Central memory CD8-positive, alpha-beta T cell (primary cell): ENCODE results near the gene LRRC45.

ENCODE experiments used
- ATAC-seq: fragments of 150-1000 bp; cut with Tn5 transposase; replicated peaks from 2 replicates; pipeline ENCODE4 v1.10.0; 2022; ENCODE audit warnings: mild to moderate bottlenecking, moderate FRiP score, moderate number of reproducible peaks; ENCODE audit not compliant: poor library complexity, severe bottlenecking; ENCODE audit errors: extremely low read depth
- DNase-seq, 2 donors: peaks; one replicate each; pipeline ENCODE4 v3.0.0; 2021; ENCODE audit warnings: low spot score in 2 of 2
- H3K27ac Mint-ChIP-seq: one replicate; pipeline ENCODE4 v1.8.0; 2022; ENCODE audit warnings: low read depth, mild to moderate bottlenecking, moderate library complexity, mixed read lengths
- H3K27me3 Mint-ChIP-seq: one replicate; pipeline ENCODE4 v1.8.0; 2022; ENCODE audit warnings: mixed read lengths
- H3K36me3 Mint-ChIP-seq: one replicate; pipeline ENCODE4 v1.8.0; 2022; ENCODE audit warnings: mild to moderate bottlenecking, moderate library complexity, mixed read lengths; ENCODE audit not compliant: insufficient read depth
- H3K4me1 Mint-ChIP-seq: one replicate; pipeline ENCODE4 v1.8.0; 2022; ENCODE audit warnings: mixed read lengths
- H3K4me3 Mint-ChIP-seq: one replicate; pipeline ENCODE4 v1.8.0; 2022; ENCODE audit warnings: mild to moderate bottlenecking, moderate library complexity, mixed read lengths
- H3K9me3 Mint-ChIP-seq: one replicate; pipeline ENCODE4 v1.8.0; 2022; ENCODE audit warnings: mixed read lengths

LRRC45 gene

DNA sequence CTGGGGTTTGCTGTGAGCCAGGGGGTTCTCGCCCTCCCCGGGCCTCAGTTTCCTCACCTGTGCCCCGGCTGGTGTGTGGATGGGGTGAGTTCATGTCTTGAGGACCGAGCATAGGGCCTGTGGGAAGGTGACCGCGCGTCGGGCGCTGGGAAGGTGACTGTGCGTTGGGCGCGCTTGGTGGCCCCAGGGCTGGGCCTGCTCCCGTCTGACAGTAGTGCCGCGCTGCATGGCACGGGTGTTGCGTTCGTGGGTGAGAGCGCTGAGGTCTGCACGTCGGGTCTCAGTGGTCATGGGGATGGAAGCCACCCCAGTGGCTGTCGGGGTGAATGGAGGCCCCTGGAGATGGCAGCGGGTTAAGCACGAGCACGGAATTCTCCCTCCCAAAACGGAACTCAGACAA is 36.5 kb upstream of the LRRC45 start:
- ATAC-seq (no peak), DNase-seq (no peak)
- Mint-ChIP-seq H3K4me1 (peaks cover 25% of the 10 kb centered on the region), H3K36me3 (peaks cover 11% of the 10 kb centered on the region), H3K9me3 (no peaks in the 10 kb centered on the region), H3K4me3 (no peak overlapping the region), H3K27ac (peak overlapping the region; percentile 22), H3K27me3 (no peaks in the 10 kb centered on the region)

DNA sequence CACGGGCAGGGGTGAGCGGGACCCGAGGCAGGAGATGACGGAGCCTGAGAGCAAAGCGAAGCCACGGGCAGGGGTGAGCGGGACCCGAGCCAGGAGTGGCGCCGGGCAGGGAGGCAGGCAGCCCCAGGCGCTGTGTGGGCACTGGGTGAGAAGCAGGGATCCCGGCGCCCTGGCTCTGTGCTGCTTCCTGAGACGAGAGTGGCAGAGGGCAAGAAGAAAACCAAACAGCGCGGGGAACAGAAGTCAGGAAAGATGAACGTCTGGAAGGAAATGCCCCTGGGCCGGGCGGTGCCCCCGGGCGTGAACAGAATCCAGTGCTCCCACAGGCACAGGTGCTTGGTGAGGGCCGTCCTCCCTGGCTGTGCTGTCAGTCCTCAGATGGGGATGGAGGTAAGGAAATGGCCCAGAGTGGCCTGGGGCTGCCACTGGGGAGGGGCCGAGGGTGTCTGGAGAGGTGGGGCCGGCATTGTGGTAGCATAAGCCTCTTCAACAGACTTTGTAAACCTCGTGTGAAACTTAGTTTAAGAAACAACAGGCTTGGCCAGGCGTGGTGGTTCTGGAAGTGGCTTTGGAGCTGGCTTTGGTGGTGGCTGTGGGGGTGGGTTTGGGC is 35.8 kb upstream of the LRRC45 start:
- no peak for DNase-seq
- no peaks in the 10 kb centered on the region for H3K9me3 Mint-ChIP-seq
- H3K36me3 Mint-ChIP-seq, result peaks cover 11% of the 10 kb centered on the region
- peaks cover 25% of the 10 kb centered on the region for H3K4me1 Mint-ChIP-seq
- H3K4me3 Mint-ChIP-seq, result no peak overlapping the region
- no peaks in the 10 kb centered on the region for H3K27me3 Mint-ChIP-seq
- no peak for ATAC-seq
- H3K27ac Mint-ChIP-seq, result peak overlapping the region; percentile 22

DNA sequence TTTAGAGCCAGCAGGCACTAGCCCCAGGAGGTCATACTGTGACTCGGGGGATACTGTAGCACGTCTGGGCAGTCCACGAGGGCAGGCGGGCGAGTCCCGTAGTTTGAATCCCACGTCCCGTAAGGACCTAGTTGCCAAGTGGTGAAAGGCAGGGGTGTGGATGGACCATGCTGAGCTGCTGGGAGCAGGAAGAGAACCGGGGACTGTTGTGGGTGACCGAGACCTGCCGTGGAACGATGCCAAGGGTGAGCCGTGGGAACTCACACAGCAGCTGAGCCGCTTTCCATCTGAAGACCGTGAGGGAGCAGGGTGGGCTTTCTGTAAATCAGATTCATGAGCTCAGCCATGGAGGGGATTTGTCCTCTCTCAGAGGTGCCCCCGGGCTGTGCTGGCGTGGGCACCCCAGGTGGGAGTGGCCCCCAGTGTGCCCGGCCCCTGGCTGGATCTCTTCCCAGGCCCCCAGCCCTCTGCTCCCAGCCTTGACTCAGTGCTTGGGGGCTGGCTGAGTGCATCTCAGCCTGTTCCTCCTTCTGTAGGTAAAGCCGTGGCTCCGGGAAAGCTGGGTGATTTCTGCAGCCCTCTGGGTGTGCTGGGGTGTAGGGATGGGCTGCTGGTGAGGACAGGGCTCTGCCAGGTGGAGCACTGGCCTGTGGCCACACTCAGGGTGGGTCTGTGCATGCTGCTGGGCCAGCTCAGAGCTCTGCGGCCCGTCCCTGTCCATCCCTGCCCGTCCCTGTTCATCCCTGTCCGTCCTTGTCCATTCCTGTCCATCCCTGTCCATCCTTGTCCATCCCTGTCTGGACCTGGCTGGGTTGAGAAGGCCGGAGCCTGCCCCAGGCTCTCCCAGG is 32.0 kb upstream of the LRRC45 start:
- H3K27ac Mint-ChIP-seq, result no peak overlapping the region
- no peak overlapping the region for H3K4me3 Mint-ChIP-seq
- peaks cover 9% of the 10 kb centered on the region for H3K36me3 Mint-ChIP-seq
- no peak for DNase-seq
- ATAC-seq, result no peak
- peaks cover 13% of the 10 kb centered on the region for H3K4me1 Mint-ChIP-seq
- no peaks in the 10 kb centered on the region for H3K9me3 Mint-ChIP-seq
- no peaks in the 10 kb centered on the region for H3K27me3 Mint-ChIP-seq

DNA sequence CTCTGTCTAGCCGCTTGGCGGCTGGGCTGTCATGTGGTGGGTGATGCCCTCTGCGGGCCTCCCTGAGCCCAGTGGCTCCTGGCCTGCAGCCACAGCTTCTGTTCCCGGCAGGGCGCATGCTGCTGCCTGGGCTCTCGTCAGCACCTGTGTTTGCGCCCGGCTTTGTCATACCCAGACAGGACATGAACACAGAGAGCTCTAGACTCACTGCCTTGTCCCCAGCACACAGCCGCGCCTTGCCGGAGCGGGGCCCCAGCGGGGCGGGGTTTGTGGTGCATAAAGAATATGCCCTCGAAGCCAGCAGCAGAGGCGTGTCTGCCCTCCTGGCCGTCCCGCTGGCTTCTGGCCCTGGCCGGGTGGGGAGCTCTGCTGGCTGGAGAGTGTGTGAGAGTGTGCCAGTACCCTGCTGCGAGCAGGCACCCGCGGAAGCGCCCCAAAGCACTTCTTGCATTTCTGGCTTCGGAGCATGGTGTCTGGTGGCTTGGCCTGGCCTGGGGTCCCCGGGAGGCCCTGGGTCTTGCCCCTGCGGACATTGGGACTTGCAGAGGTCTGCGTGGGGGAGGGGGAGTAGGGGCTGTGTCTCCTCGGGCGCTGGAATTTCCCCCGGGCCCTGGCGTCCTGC is 31.3 kb upstream of the LRRC45 start:
- ATAC-seq (no peak), DNase-seq (no peak)
- no peaks in the 10 kb centered on the region for H3K27me3 Mint-ChIP-seq
- peaks cover 8% of the 10 kb centered on the region for H3K4me1 Mint-ChIP-seq
- H3K36me3 Mint-ChIP-seq, result peaks cover 9% of the 10 kb centered on the region
- no peak overlapping the region for H3K4me3 Mint-ChIP-seq
- H3K9me3 Mint-ChIP-seq, result no peaks in the 10 kb centered on the region
- no peak overlapping the region for H3K27ac Mint-ChIP-seq

DNA sequence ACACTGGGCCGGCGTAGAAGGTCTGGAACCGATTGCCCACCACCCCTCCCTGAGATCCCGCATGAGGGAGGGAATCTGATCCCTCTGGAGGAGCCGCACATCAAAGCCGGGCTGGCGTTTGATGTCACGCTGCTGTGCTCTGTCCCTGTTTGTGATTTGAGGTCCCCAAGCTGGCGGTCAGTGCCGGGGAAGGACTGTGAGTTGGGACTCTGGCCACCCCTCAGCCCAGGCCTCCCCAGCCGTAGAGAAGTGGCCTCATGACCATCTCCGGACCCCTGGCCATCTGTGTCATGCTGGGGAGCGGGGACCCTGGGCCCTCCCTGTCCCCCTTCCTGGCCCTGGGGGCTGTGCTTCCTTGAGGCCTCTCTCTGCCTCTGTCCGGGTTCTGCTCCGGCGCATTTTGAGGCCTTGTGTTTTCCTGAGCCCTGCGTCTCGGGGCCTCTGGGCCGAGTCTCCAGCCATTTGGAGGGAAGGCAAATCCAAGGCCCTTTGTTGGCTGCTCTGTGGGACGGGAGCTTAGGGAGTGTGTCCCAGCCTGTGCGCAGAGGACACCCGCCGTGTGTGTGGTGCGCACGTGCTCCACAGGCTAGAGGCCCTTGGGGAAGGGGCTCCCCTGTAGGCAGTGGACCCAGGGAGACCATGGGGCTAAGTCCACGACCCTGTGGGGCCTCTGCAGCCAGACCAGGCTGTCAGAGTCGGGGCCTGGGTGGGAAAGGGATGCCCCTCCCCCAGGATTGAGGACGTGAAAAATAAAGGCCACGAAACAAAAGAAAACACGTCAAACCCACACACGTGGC is 30.6 kb upstream of the LRRC45 start:
- H3K4me1 Mint-ChIP-seq, result peaks cover 6% of the 10 kb centered on the region
- H3K27me3 Mint-ChIP-seq, result no peaks in the 10 kb centered on the region
- DNase-seq (no peak), ATAC-seq (no peak)
- H3K27ac Mint-ChIP-seq, result no peak overlapping the region
- no peaks in the 10 kb centered on the region for H3K9me3 Mint-ChIP-seq
- no peak overlapping the region for H3K4me3 Mint-ChIP-seq
- peaks cover 9% of the 10 kb centered on the region for H3K36me3 Mint-ChIP-seq

DNA sequence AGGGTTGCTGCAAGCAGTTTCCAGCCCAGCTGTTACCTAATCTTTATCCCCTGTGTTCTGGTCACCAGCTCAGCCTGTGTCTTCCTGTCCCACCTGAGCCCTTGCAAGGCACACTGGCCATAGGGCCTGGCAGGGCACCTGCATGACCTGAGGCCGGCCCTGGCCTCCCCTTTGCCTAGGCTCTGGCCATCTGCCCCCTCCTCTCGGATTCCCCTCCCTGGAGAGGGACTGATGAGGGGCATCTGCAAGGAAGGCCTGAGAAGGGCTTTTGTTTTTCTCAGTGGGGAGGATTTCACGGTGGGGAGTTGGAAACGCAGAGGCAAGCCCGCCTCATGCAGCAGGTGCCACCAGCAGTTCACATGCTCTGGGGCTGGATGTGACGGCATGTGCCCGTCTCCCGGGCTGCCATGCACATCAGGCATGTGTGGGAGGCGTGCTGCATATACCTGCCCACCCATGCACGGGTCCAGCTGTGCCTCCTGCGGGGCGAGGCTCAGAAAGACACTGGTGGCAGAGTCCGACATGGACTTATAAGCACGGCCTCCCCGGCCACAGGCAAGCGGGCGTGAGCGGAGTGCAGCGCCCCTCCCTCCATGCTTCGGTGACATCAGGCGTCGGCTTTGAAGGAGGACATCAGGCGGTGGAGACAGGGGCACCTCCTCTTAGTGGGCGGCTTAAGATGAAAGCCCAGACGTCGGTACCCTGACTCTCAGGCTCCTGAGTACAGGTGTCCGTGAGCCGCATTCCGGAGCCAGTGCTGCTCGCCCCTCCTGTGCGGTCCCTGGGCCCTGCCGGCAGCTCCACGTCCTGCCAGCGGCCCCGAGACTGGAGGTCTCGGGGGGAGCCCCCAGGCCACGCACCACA is 29.1 kb upstream of the LRRC45 start:
- H3K4me1 Mint-ChIP-seq, result peaks cover 6% of the 10 kb centered on the region
- no peaks in the 10 kb centered on the region for H3K27me3 Mint-ChIP-seq
- DNase-seq (no peak), ATAC-seq (no peak)
- H3K4me3 Mint-ChIP-seq, result no peak overlapping the region
- H3K9me3 Mint-ChIP-seq, result no peaks in the 10 kb centered on the region
- peaks cover 9% of the 10 kb centered on the region for H3K36me3 Mint-ChIP-seq
- no peak overlapping the region for H3K27ac Mint-ChIP-seq

DNA sequence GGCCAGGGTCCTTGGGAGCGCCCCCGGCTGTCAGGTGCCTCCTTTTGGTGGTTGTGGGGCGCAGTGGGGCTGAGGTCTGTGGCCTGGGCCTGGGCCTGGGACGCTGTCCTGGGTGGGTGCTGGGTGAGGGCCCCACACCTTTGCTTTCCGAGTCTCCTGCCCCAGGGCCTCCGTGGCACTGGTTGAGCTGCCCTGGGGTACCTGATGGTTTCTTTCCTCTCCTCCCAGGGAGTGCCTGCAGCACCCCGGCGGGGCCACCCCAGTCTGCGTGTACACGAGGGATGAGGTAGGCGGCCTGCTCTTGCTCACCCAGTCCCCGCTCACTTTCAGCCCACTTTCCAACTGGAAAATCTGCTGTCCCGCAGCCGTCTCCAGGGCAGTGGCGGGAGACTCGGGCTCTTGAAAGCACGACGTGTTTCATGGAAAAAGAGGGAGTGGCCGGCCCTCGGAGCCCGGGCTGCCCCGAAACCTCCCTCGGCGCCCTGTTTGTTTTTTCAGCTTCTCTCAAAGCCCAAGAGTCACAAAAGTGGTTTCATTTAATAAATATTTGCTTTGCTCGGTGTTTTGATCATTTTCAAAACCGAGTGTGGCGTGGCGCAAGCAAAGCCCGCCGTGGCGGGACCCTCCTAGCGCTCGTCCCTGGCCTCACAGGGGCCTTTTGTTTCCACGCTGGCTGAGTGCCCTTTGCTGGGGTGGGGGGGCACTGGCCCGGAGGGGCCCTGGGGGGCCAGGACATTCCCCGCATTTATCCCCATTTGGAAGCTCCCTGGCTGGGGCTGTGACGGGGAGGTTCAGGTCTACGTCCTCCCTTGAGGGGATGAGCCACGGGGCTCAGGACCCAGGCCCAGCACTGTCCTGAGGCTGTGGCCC is 28.3 kb upstream of the LRRC45 start:
- Mint-ChIP-seq H3K4me3 (no peak overlapping the region), H3K27me3 (no peaks in the 10 kb centered on the region), H3K27ac (no peak overlapping the region), H3K9me3 (no peaks in the 10 kb centered on the region), H3K36me3 (peaks cover 8% of the 10 kb centered on the region), H3K4me1 (peaks cover 6% of the 10 kb centered on the region)
- ATAC-seq (no peak), DNase-seq (no peak)

DNA sequence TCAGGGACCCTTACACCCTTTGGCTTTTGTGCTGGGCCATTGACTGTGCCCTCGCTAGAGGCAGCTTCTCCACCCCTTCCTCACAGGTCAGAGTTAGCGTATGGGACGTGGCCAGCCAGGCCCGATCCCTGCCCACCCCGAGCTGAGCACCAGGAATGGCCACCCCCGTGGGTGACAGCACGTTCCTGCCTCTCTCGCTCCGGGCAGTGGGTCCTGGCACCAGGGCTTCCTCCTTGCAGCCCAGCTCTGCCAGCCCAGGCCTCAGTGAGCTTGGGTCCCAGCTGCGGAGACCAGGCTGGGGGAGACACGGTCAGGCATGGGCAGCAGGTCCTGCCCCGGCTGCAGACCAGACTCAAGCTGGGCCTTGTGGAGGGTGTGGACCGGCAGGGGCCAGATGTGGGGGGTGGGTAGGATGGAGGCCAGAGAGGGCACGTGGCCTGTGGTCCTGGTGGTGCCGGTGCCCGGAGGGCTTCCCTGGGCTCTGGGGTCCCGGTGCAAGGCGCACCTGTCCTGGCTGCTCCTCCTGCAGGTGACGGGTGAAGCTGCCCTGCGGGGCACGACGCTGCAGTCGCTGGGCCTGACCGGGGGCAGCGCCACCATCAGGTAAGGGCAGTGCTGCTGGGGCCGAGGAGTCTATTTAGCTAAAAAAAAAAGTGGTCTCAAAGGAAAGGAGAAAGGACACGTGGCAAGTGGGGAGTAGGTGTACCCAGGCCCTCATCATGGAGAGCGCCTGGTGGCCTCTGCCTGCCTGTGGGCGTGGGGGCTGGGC is 27.5 kb upstream of the LRRC45 start:
- DNase-seq (no peak), ATAC-seq (no peak)
- Mint-ChIP-seq H3K4me1 (peaks cover 3% of the 10 kb centered on the region), H3K27me3 (no peaks in the 10 kb centered on the region), H3K9me3 (no peaks in the 10 kb centered on the region), H3K4me3 (no peak overlapping the region), H3K27ac (no peak overlapping the region), H3K36me3 (peaks cover 6% of the 10 kb centered on the region)

DNA sequence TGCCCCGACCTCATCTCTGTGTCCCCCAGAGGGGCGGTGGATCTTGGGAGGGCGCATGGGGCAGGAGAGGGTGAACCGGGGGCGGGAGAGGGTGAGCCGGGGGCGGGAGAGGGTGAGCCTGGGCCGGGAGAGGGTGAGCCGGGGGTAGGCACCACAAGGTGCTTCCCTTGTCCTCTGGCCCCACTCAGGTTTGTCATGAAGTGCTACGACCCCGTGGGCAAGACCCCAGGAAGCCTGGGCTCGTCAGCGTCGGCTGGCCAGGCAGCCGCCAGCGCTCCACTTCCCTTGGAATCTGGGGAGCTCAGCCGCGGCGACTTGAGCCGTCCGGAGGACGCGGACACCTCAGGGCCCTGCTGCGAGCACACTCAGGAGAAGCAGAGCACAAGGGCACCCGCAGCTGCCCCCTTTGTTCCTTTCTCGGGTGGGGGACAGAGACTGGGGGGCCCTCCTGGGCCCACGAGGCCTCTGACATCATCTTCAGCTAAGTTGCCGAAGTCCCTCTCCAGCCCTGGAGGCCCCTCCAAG is 26.8 kb upstream of the LRRC45 start:
- Mint-ChIP-seq H3K9me3 (no peaks in the 10 kb centered on the region), H3K4me1 (no peaks in the 10 kb centered on the region), H3K4me3 (no peak overlapping the region), H3K27ac (no peak overlapping the region), H3K27me3 (no peaks in the 10 kb centered on the region), H3K36me3 (peaks cover 6% of the 10 kb centered on the region)
- DNase-seq (no peak), ATAC-seq (no peak)

DNA sequence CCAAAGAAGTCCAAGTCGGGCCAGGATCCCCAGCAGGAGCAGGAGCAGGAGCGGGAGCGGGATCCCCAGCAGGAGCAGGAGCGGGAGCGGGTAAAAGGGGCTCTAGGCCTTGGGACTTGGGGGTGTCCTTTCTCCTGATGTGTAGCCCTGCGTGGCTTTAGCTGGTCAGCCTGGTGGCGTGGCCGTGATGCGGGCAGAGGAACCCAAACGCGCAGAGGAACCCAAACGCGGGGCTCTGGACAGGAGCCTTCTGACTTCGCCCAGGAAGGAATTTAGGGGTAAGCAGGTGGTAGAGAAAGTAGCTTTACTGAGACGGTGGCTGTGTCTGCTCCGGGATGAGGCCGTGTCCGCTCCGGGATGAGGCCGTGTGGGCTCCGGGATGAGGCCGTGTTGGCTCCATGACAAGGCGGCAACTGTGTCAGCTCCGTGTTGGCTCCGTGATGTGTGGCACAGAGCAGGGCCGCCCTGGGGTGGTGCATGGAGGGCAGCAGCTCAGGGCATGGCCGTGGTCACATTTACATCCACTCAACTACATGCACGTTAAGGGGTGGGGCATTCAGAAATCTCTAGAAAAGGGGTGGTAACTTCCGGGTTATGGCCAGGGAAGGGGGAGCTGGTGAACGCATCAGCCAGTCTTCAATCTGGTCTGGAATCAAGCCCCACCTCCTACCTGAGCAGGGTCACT is 26.2 kb upstream of the LRRC45 start:
- Mint-ChIP-seq H3K4me3 (no peak overlapping the region), H3K27me3 (no peaks in the 10 kb centered on the region), H3K36me3 (peaks cover 6% of the 10 kb centered on the region), H3K4me1 (no peaks in the 10 kb centered on the region), H3K27ac (no peak overlapping the region), H3K9me3 (no peaks in the 10 kb centered on the region)
- DNase-seq, result no peak
- no peak for ATAC-seq
